Body of pancreas (tissue), 4 donors: ENCODE measurements around the gene DRICH1.
"Not testable (repeated sequence)": the region's sequence is repeated elsewhere in the genome, so short reads cannot be mapped to it uniquely, and the experiment has no call there.

Source experiments
- CTCF ChIP-seq, 7 experiments: fragments of 450-650 bp in 4 of 7; fragments of 200-600 bp in 3 of 7; sonication (generic) in 3 of 7; IDR thresholded peaks; one replicate each; pipeline ENCODE4 v1.5.1; 2016 to 2019; ENCODE audit warnings: antibody characterized with exemption in 7 of 7
- POLR2A ChIP-seq, 3 donors: fragments of 450-650 bp; IDR thresholded peaks; one replicate each; pipeline ENCODE4 v1.6.1; 2016; ENCODE audit warnings: antibody characterized with exemption in 3 of 3, mild to moderate bottlenecking in 2 of 3

- not testable (repeated sequence) for TF ChIP-seq CTCF, POLR2A (IDR thresholded peaks at IDR 0.05)
These were observed 8.1 kb upstream of the DRICH1 start for GRCh38 chr22:23640206-23640605.
